LNCAP (cell line): Measurements from ENCODE around the gene SYT5.

ENCODE experiments used
- TF ChIP-seq, protein P1 (sequence below): fragments of 450-650 bp; IDR thresholded peaks from 2 replicates; pipeline ENCODE4 v1.5.1; 2017; ENCODE audit warnings: mild to moderate bottlenecking

Gene SYT5

DNA sequence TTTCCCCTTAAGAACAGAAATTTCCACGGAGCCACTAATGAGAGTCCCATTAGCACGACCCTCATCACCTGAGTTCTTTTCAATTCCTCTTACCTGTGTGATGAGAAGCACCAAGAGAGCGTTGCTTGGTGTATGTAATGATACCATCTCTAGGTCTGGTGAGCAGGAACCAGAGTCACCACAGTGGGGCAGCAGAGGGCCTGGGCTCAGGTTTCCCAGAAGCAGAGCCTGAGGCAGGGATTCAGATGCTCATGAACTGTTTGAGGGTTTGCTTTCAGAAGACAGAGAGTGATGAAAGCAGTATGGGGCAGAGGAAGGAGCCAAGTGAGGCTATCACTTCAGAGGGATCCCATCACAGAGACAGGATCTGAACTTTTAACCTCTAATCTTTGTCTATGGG is 32.4 kb upstream of the SYT5 start:
- TF ChIP-seq, protein P1, sequence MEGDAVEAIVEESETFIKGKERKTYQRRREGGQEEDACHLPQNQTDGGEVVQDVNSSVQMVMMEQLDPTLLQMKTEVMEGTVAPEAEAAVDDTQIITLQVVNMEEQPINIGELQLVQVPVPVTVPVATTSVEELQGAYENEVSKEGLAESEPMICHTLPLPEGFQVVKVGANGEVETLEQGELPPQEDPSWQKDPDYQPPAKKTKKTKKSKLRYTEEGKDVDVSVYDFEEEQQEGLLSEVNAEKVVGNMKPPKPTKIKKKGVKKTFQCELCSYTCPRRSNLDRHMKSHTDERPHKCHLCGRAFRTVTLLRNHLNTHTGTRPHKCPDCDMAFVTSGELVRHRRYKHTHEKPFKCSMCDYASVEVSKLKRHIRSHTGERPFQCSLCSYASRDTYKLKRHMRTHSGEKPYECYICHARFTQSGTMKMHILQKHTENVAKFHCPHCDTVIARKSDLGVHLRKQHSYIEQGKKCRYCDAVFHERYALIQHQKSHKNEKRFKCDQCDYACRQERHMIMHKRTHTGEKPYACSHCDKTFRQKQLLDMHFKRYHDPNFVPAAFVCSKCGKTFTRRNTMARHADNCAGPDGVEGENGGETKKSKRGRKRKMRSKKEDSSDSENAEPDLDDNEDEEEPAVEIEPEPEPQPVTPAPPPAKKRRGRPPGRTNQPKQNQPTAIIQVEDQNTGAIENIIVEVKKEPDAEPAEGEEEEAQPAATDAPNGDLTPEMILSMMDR: no peak

GRCh38 chr19:55209693-55210472 is 29.8 kb upstream of the SYT5 start:
- TF ChIP-seq, protein P1: no peak

GRCh38 chr19:55208880-55209692 is 29.0 kb upstream of the SYT5 start, which contains the start of gene PTPRH:
PTPRH (minus strand) TSS chr19:55209501; CDS start chr19:55209433, 68 bp downstream.
- TF ChIP-seq, protein P1: no peak

DNA sequence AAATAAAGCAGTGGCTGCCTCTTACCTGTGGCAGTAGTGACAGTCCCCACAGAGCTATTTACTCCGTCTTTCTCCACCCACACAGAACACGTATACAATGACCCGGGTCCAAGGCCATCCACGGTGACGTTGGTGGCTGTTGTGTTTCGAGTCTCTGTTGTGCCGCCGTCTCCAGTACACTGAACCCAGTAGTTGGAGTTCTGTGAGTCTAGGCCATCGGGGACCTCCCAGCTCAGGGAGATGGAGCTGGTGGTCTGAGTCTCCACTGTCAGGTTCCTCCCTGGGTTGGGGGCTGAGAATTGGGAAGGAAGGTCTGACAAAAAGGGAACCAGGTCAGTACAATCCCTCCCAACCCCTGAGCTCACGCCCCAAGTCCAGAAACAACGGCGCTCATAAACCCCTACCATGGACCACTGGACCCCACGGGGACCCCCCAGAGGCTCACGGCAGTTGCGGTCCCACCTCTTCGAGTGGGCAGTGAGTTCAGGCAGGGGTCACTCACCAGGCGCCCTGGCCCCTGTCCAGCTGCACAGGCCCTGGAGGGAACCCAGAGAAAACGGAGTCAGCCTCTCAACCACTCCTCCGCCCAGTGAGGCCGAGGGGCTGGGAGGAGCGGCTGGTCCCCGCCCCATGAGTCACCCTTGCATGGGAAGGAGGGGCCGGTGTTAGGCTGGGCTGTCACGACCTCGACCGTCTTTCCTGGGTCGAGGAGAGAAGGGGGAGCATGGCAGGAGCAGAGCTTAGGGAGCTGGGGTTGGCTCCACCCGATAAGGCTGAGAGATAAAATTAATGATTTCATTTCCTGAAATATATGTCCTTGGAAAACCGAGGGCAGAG is 26.8 kb upstream of the SYT5 start:
- TF ChIP-seq, protein P1: no peak

DNA sequence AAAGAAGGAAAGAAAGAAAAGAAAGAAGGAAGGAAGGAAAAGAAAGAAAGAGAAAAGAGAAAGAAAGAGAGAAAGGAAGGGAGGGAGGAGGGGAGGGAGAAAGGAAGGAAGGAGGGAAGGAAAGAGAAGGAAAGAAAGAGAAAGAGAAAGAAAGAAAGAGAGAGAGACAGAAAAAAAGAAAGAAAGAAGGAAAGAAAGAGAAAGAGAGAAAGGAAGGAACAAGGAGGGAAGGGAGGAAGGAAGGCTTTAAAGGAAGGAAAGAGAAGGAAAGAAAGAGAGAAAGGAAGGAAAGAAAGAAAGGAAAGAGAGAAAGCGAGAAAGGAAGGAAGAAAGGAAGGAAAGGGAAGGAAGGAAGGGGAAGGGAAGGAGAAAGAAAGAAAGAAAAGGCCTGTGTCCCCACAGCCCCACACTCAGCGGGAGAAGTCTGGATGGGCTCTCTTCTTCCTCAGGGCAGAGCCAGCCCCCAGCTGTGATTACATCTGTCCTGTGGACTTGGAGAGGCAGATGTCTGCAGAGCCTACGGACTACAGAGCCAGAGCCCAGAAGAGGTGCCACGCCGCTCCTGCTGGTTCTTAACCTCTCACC is 19.6 kb upstream of the SYT5 start:
- TF ChIP-seq, protein P1: no peak

GRCh38 chr19:55198651-55199050 is 18.6 kb upstream of the SYT5 start:
- TF ChIP-seq, protein P1: no peak

DNA sequence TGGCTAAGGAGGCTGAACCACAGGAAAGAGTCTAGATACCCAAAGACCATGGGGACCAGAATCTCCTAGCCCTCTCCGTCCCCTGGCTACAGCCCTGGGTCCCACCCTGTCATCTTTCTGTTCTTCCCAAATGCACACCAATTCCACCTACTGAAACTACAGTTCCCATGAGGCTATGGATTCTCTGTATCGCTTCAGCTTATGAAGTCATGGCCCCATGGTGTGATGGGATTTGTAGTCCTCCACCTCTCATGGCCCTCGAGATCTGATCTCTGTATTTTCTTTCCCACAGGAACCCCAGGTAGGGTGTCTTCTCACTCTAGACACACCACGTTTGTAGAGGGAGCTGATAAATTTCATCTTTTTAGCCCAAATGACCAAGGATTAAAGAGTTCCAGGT is 17.4 kb upstream of the SYT5 start:
- TF ChIP-seq, protein P1: no peak
